Measurements from ENCODE around the gene FXR1.
"Not testable (repeated sequence)": the region's sequence is repeated elsewhere in the genome, so short reads cannot be mapped to it uniquely, and the experiment has no call there.

The FXR1 gene

GRCh38 chr3:180912304-180913296, at the start of gene FXR1:
Gene FXR1 (plus strand): TSS chr3:180912670. CDS start chr3:180912686, 16 bp downstream.
- peak; percentile 80 for DNase-seq

GRCh38 chr3:180870008-180870699, 42.3 kb upstream of the FXR1 start:
- DNase-seq: no peak

GRCh38 chr3:180871901-180872300, 40.6 kb upstream of the FXR1 start:
- DNase-seq: no peak

- not testable (repeated sequence) for DNase-seq
Measured at GRCh38 chr3:180872430-180872829, 40.0 kb upstream of the FXR1 start.

- no peak for DNase-seq
Measured at GRCh38 chr3:180875124-180875698, 37.3 kb upstream of the FXR1 start.

- no peak for DNase-seq
Measured at GRCh38 chr3:180881065-180881801, 31.2 kb upstream of the FXR1 start.

- DNase-seq: no peak
Measured at GRCh38 chr3:180882115-180882514, 30.4 kb upstream of the FXR1 start.

- DNase-seq: no peak
Measured at GRCh38 chr3:180888992-180889560, 23.4 kb upstream of the FXR1 start.

- DNase-seq: no peak
Measured at GRCh38 chr3:180898572-180898971, 13.9 kb upstream of the FXR1 start.

- DNase-seq: no peak
Measured at GRCh38 chr3:180909369-180910127, 2.9 kb upstream of the FXR1 start.

- no peak for DNase-seq
Measured at GRCh38 chr3:180910823-180911222, 1.6 kb upstream of the FXR1 start.

- DNase-seq: no peak
Measured at GRCh38 chr3:180911876-180912303, 580 bp upstream of the FXR1 start.

- DNase-seq: no peak
Measured at GRCh38 chr3:180913581-180914404, 1.3 kb downstream of the FXR1 start.

- no peak for DNase-seq
Measured at GRCh38 chr3:180918542-180918941, 6.1 kb downstream of the FXR1 start.

GRCh38 chr3:180922242-180922641, 9.8 kb downstream of the FXR1 start:
- no peak for DNase-seq

- DNase-seq: no peak
Measured at GRCh38 chr3:180923561-180923960, 11.1 kb downstream of the FXR1 start.

GRCh38 chr3:180926526-180926925, 14.1 kb downstream of the FXR1 start:
- no peak for DNase-seq

- DNase-seq: no peak
Measured at GRCh38 chr3:180929376-180929775, 16.9 kb downstream of the FXR1 start.

- no peak for DNase-seq
Measured at GRCh38 chr3:180930526-180930925, 18.1 kb downstream of the FXR1 start.

- no peak for DNase-seq
Measured at GRCh38 chr3:180932819-180933218, 20.3 kb downstream of the FXR1 start.

GRCh38 chr3:180934638-180935037, 22.2 kb downstream of the FXR1 start:
- DNase-seq: no peak

Data from NCI-H2029 (cell line).